ENCODE data around the gene POLA2. TPM values are rescaled to one million over a fixed set of nuclear protein-coding genes. Genes with fewer than 3 reads are reported as not detected.

Gene POLA2
- total RNA-seq, 4 donors from 2014 or later, result 7.6 to 11.3 (median 10.4) TPM

- no peaks in the 10 kb centered on the region for H3K27me3 ChIP-seq
- no peak overlapping the region for H3K27ac ChIP-seq
- peaks cover 3 to 7% of the 10 kb centered on the region in 2 donors for H3K4me1 ChIP-seq
- no peak for DNase-seq
- no peak overlapping the region for H3K4me3 ChIP-seq (replicated peaks in 1 of 3)
- no peak for TF ChIP-seq POLR2A (IDR thresholded peaks at IDR 0.05)
- TF ChIP-seq CTCF (IDR thresholded peaks at IDR 0.05), result no peak
- H3K36me3 ChIP-seq, result peaks cover 47 to 51% of the 10 kb centered on the region in 2 donors
- H3K9me3 ChIP-seq, result no peaks in the 10 kb centered on the region
- 95 to 96% methylated on average over 11 of the region's 11 CpGs for WGBS, 2 donors
- intact Hi-C loops (cut with DNase I), result no loop called here
Observed at GRCh38 chr11:65340226-65340625, 78.5 kb downstream of the POLA2 start.

GRCh38 chr11:65341856-65342255, 80.1 kb downstream of the POLA2 start:
- 95 to 99% methylated on average over 3 of the region's 3 CpGs for WGBS, 2 donors
- Histone ChIP-seq H3K27me3 (no peaks in the 10 kb centered on the region), H3K4me1 (no peaks in the 10 kb centered on the region), H3K36me3 (peaks cover 62 to 67% of the 10 kb centered on the region in 2 donors), H3K27ac (no peak overlapping the region), H3K4me3 (replicated peaks in 1 of 3) (no peak overlapping the region), H3K9me3 (no peaks in the 10 kb centered on the region)
- intact Hi-C loops (cut with DNase I), result no loop called here
- TF ChIP-seq POLR2A (IDR thresholded peaks at IDR 0.05), result no peak
- TF ChIP-seq CTCF (IDR thresholded peaks at IDR 0.05), result no peak
- no peak for DNase-seq

Other genes with a start within 250 kb of the POLA2 start
- gene ARL2, start 247.8 kb upstream of the POLA2 start, total RNA-seq, result 100 to 1,000 TPM in 3 of 4 donors, 10 to 100 TPM in 1; 76.6 to 166 (median 119) TPM
- 10 to 100 TPM; 11.6 to 36.4 (median 19.2) TPM for gene SNX15, start 234.5 kb upstream of the POLA2 start, total RNA-seq
- 10 to 100 TPM in 1 of 4 donors, 1 to 10 TPM in 3; 2.1 to 13.1 (median 6.0) TPM for gene SAC3D1, start 220.8 kb upstream of the POLA2 start, total RNA-seq
- gene NAALADL1, start 203.4 kb upstream of the POLA2 start, total RNA-seq, result 10 to 100 TPM in 1 of 4 donors, 1 to 10 TPM in 3; 5.6 to 21.5 (median 6.8) TPM
- gene CDCA5, start 177.9 kb upstream of the POLA2 start, total RNA-seq, result 1 to 10 TPM in 1 of 4 donors, under 1 TPM in 2, not detected in 1; 0.71 to 1.8 (median 0.81) TPM
- gene ZFPL1, start 177.7 kb upstream of the POLA2 start, total RNA-seq, result 10 to 100 TPM; 28.3 to 74.4 (median 49.3) TPM
- 100 to 1,000 TPM; 222 to 608 (median 469) TPM for gene VPS51, start 165.7 kb upstream of the POLA2 start, total RNA-seq
- gene TM7SF2, start 150.1 kb upstream of the POLA2 start, total RNA-seq, result 10 to 100 TPM; 20.0 to 99.4 (median 53.5) TPM
- gene ZNHIT2, start 144.3 kb upstream of the POLA2 start, total RNA-seq, result 10 to 100 TPM; 17.3 to 38.5 (median 25.9) TPM
- 1,000 to 10,000 TPM in 1 of 4 donors, 100 to 1,000 TPM in 3; 524 to 2,189 (median 600) TPM for gene FAU, start 139.8 kb upstream of the POLA2 start, total RNA-seq
- 100 to 1,000 TPM in 2 of 4 donors, 10 to 100 TPM in 2; 70.9 to 112 (median 91.6) TPM for gene MRPL49, start 139.6 kb upstream of the POLA2 start, total RNA-seq
- gene SYVN1, start 127.4 kb upstream of the POLA2 start, total RNA-seq, result 100 to 1,000 TPM in 1 of 4 donors, 10 to 100 TPM in 3; 28.8 to 103 (median 69.7) TPM
- gene SPDYC, start 91.7 kb upstream of the POLA2 start, total RNA-seq, result not detected
- gene CAPN1, start 80.0 kb upstream of the POLA2 start, total RNA-seq, result 100 to 1,000 TPM; 265 to 519 (median 340) TPM
- 10 to 100 TPM; 20.6 to 35.7 (median 25.2) TPM for gene CDC42EP2, start 52.9 kb downstream of the POLA2 start, total RNA-seq
- 10 to 100 TPM; 45.0 to 52.7 (median 48.0) TPM for gene DPF2, start 71.9 kb downstream of the POLA2 start, total RNA-seq
- gene TIGD3, start 92.8 kb downstream of the POLA2 start, total RNA-seq, result under 1 TPM in 1 of 4 donors, not detected in 3; 0.34 TPM
- gene SLC25A45, start 120.7 kb downstream of the POLA2 start, total RNA-seq, result 10 to 100 TPM; 13.0 to 28.0 (median 20.9) TPM
- 10 to 100 TPM; 22.5 to 44.9 (median 31.0) TPM for gene FRMD8, start 124.7 kb downstream of the POLA2 start, total RNA-seq
- 1,000 to 10,000 TPM in 1 of 4 donors, 100 to 1,000 TPM in 3; 195 to 1,623 (median 652) TPM for gene NEAT1, start 160.8 kb downstream of the POLA2 start, total RNA-seq
- over 10,000 TPM; 20,994 to 36,233 (median 26,043) TPM for gene MALAT1, start 237.1 kb downstream of the POLA2 start, total RNA-seq

All from thyroid gland (tissue), 4 donors.